ENCODE measurements around the gene KCNK3. TPM values are rescaled to one million over a fixed set of nuclear protein-coding genes. Genes with fewer than 3 reads are reported as not detected.

The KCNK3 gene
- total RNA-seq, 1 experiment from 2014 or later, result 0.09 TPM

DNA sequence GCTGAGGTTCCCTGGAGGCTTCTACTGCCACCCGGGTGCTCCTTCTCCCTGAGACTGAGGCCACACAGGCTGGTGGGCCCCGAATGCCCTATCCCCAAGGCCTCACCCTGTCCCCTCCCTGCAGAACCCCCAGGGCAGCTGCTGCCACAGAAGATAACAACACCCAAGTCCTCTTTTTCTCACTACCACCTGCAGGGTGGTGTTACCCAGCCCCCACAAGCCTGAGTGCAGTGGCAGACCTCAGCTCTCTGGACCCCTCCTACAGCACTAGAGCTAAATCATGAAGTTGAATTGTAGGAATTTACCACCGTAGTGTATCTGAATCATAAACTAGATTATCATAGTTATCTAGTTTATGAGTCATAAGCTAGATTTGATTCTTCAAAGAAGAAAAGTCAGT is 86.0 kb downstream of the KCNK3 start:
- no peak for DNase-seq
- no peak overlapping the region for H3K23ac ChIP-seq (ENCODE audit: insufficient read length, low read depth, low read length)
- H3K9me3 ChIP-seq (ENCODE audit: control insufficient read depth, low read depth, low read length), result no peaks in the 10 kb centered on the region
- H2BK120ac ChIP-seq (ENCODE audit: low read depth, low read length, poor library complexity, severe bottlenecking), result no peak overlapping the region
- no peaks in the 10 kb centered on the region for H4K20me1 ChIP-seq (ENCODE audit: control insufficient read depth, insufficient read depth, insufficient read length)
- Mint-ChIP-seq H3K27me3 (ENCODE audit: low read depth) (0 out of 2 replicates have a peak, but pooled peaks cover under 1% of the 10 kb centered on the region), H3K9me3 (no peaks in the 10 kb centered on the region), H3K4me1 (no peaks in the 10 kb centered on the region), H3K4me3 (no peak overlapping the region), H3K27ac (no peak overlapping the region), H3K36me3 (ENCODE audit: insufficient read depth in 1 of 3, low read depth in 3 of 3) (peaks cover 5 to 41% (median 11%) of the 10 kb centered on the region in 3 experiments; a peak in 6 of 7 replicates)
- H3K18ac ChIP-seq (ENCODE audit: insufficient read length, low read depth, low read length), result no peak overlapping the region
- H3K23me2 ChIP-seq (ENCODE audit: insufficient read length, low read depth, low read length, poor library complexity, severe bottlenecking), result no peaks in the 10 kb centered on the region
- H3K4ac ChIP-seq (ENCODE audit: low read depth, low read length), result no peak overlapping the region
- H3K9ac ChIP-seq (ENCODE audit: extremely low read depth, insufficient read length, low read length), result no peak overlapping the region
- no peak overlapping the region for H4K5ac ChIP-seq (ENCODE audit: insufficient read length, low read depth, low read length)
- H2AK5ac ChIP-seq (ENCODE audit: insufficient read length, low read length), result no peak overlapping the region
- no peak overlapping the region for H3T11ph ChIP-seq (ENCODE audit: low read length)
- no peak overlapping the region for H4K8ac ChIP-seq (replicated peaks; ENCODE audit: insufficient read length, low read depth, low read length)
- no peak overlapping the region for H2BK20ac ChIP-seq (ENCODE audit: low read depth, low read length, poor library complexity, severe bottlenecking)
- no peak overlapping the region for H2BK5ac ChIP-seq (ENCODE audit: insufficient read length, low read length)
- H3K4me2 ChIP-seq (ENCODE audit: insufficient read depth, insufficient read length, low read length), result no peak overlapping the region
- no peaks in the 10 kb centered on the region for H3K27me3 ChIP-seq (ENCODE audit: insufficient read depth, low read length)
- H3K27ac ChIP-seq (ENCODE audit: insufficient read length, low read depth, low read length), result no peak overlapping the region
- no CpG with 5 or more reads among the region's 3 CpGs for WGBS (ENCODE audit: extremely low coverage, insufficient read length, low lambda C conversion rate)
- no peak overlapping the region for H2BK15ac ChIP-seq (ENCODE audit: low read depth, low read length)
- no peaks in the 10 kb centered on the region for H3K79me2 ChIP-seq (ENCODE audit: insufficient read depth, low read length)
- no peak overlapping the region for H4K91ac ChIP-seq (ENCODE audit: insufficient read length, low read depth, low read length)
- H3K4me1 ChIP-seq (ENCODE audit: insufficient read depth, low read length), result no peaks in the 10 kb centered on the region
- no peak overlapping the region for H2AFZ ChIP-seq (ENCODE audit: low read length)
- TF ChIP-seq, protein P1, sequence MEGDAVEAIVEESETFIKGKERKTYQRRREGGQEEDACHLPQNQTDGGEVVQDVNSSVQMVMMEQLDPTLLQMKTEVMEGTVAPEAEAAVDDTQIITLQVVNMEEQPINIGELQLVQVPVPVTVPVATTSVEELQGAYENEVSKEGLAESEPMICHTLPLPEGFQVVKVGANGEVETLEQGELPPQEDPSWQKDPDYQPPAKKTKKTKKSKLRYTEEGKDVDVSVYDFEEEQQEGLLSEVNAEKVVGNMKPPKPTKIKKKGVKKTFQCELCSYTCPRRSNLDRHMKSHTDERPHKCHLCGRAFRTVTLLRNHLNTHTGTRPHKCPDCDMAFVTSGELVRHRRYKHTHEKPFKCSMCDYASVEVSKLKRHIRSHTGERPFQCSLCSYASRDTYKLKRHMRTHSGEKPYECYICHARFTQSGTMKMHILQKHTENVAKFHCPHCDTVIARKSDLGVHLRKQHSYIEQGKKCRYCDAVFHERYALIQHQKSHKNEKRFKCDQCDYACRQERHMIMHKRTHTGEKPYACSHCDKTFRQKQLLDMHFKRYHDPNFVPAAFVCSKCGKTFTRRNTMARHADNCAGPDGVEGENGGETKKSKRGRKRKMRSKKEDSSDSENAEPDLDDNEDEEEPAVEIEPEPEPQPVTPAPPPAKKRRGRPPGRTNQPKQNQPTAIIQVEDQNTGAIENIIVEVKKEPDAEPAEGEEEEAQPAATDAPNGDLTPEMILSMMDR (conservative IDR thresholded peaks at IDR 0.05), result no peak
- no peak overlapping the region for H3K14ac ChIP-seq (ENCODE audit: insufficient read depth, low read length)
- H3K56ac ChIP-seq (ENCODE audit: insufficient read length, low read depth, low read length), result no peak overlapping the region
- no peak overlapping the region for H2BK12ac ChIP-seq (ENCODE audit: insufficient read length, low read depth, low read length)
- no peaks in the 10 kb centered on the region for H3K79me1 ChIP-seq (ENCODE audit: insufficient read depth, low read depth, low read length, poor library complexity, severe bottlenecking)

Data from H9 (cell line).